Measurements from ENCODE around the gene LILRA2. TPM values are rescaled to one million over a fixed set of nuclear protein-coding genes. Genes with fewer than 3 reads are reported as not detected.
"Not testable (repeated sequence)": the region's sequence is repeated elsewhere in the genome, so short reads cannot be mapped to it uniquely, and the experiment has no call there.

Gene LILRA2
- total RNA-seq, 1 experiment from 2014 or later: not detected

GRCh38 chr19:54636081-54636480 is 62.5 kb downstream of the LILRA2 start:
- H3K9me3 ChIP-seq (replicated peaks); H3K4me1 ChIP-seq; H3K36me3 ChIP-seq; H3K27ac ChIP-seq; DNase-seq; H3K4me3 ChIP-seq; H3K27me3 ChIP-seq: not testable (repeated sequence)

- H3K27me3 ChIP-seq: no peaks in the 10 kb centered on the region
- no peak overlapping the region for H3K27ac ChIP-seq
- no peaks in the 10 kb centered on the region for H3K36me3 ChIP-seq
- no peaks in the 10 kb centered on the region for H3K4me1 ChIP-seq
- H3K9me3 ChIP-seq (replicated peaks): no peaks in the 10 kb centered on the region
- DNase-seq: no peak
- no peak overlapping the region for H3K4me3 ChIP-seq
These were observed 65.1 kb downstream of the LILRA2 start for GRCh38 chr19:54638683-54639082.

Other genes starting within 250 kb of the LILRA2 start
- gene LILRA4, start 234.6 kb upstream of the LILRA2 start, total RNA-seq (2014; rRNA removed; shearing (Covaris generic)): not detected in 2 replicates
- not detected in 2 replicates for gene LAIR1, start 208.9 kb upstream of the LILRA2 start, total RNA-seq (2014; rRNA removed; shearing (Covaris generic))
- not detected in 2 replicates for gene TTYH1, start 158.3 kb upstream of the LILRA2 start, total RNA-seq (2014; rRNA removed; shearing (Covaris generic))
- gene LENG8, start 124.6 kb upstream of the LILRA2 start, total RNA-seq (2014; rRNA removed; shearing (Covaris generic)): 18.9 and 25.6 TPM in 2 replicates
- 0.38 and 0.40 TPM in 2 replicates for gene LENG9, start 110.0 kb upstream of the LILRA2 start, total RNA-seq (2014; rRNA removed; shearing (Covaris generic))
- gene CDC42EP5, start 100.5 kb upstream of the LILRA2 start, total RNA-seq (2014; rRNA removed; shearing (Covaris generic)): 0.20 and 1.2 TPM in 2 replicates
- gene LAIR2, start 71.0 kb upstream of the LILRA2 start, total RNA-seq (2014; rRNA removed; shearing (Covaris generic)): not detected in 2 replicates
- gene LILRA1, start 19.8 kb downstream of the LILRA2 start, total RNA-seq (2014; rRNA removed; shearing (Covaris generic)): not detected in 2 replicates
- gene LILRB1, start 56.7 kb downstream of the LILRA2 start, total RNA-seq (2014; rRNA removed; shearing (Covaris generic)): not detected in 2 replicates
- not detected in 2 replicates for gene LILRB4, start 89.2 kb downstream of the LILRA2 start, total RNA-seq (2014; rRNA removed; shearing (Covaris generic))
- gene KIR3DL3, start 150.7 kb downstream of the LILRA2 start, total RNA-seq (2014; rRNA removed; shearing (Covaris generic)): not detected in 2 replicates
- not detected in 2 replicates for gene KIR2DL3, start 164.7 kb downstream of the LILRA2 start, total RNA-seq (2014; rRNA removed; shearing (Covaris generic))
- gene KIR2DL1, start 196.0 kb downstream of the LILRA2 start, total RNA-seq (2014; rRNA removed; shearing (Covaris generic)): not detected in 2 replicates
- gene KIR2DL4, start 229.8 kb downstream of the LILRA2 start, total RNA-seq (2014; rRNA removed; shearing (Covaris generic)): not detected in 2 replicates
- gene KIR3DL1, start 242.7 kb downstream of the LILRA2 start, total RNA-seq (2014; rRNA removed; shearing (Covaris generic)): not detected in 2 replicates

Data from SJCRH30 (cell line).